ENCODE measurements around the gene FLNB. TPM values are rescaled to one million over a fixed set of nuclear protein-coding genes. Genes with fewer than 3 reads are reported as not detected.

Gene FLNB
- total RNA-seq, 3 donors from 2014 or later (not counting 1 experiment from before 2014, with no cell fraction given), result 24.6 to 30.8 (median 26.6) TPM

DNA sequence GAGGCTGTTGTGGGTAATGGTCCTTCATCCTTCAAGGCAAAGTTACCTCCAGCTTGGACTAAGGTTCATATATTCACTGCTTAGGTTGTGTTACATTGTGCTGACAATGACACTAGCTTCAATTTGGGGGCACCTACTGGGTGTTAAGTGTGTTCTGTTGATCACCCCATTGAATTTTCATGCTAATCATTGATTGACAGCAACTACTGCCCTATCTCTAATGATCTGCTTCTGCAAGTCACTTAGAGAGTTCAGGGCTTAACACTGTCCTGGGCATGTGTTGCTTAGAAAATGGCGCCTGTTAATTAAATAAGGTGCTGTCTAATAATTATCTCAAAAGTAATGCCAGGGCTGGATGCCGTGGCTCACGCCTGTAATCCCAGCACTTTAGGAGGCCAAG, 3.4 kb downstream of the FLNB start:
- Histone ChIP-seq H3K27me3 (ENCODE audit: control insufficient read depth, insufficient read depth, low read length) (no peaks in the 10 kb centered on the region), H3K4me1 (ENCODE audit: control insufficient read depth, insufficient read depth, low read length) (peaks cover 39% of the 10 kb centered on the region), H3K4me3 (ENCODE audit: low read length) (no peak overlapping the region), H3K27ac (ENCODE audit: low read length) (no peak overlapping the region), H3K36me3 (ENCODE audit: control insufficient read depth, insufficient read depth, low read length) (no peaks in the 10 kb centered on the region), H3K9me3 (ENCODE audit: control insufficient read depth, insufficient read depth, low read length) (no peaks in the 10 kb centered on the region)
- intact Hi-C loops (cut with micrococcal nuclease), result no loop called here
- H3K4me1 Mint-ChIP-seq, result peaks cover 24 to 34% of the 10 kb centered on the region in 2 donors
- no peak overlapping the region for H3K27ac Mint-ChIP-seq
- H3K9me3 Mint-ChIP-seq, result no peaks in the 10 kb centered on the region
- DNase-seq (no peak), ATAC-seq (no peak)
- TF ChIP-seq, protein P1, sequence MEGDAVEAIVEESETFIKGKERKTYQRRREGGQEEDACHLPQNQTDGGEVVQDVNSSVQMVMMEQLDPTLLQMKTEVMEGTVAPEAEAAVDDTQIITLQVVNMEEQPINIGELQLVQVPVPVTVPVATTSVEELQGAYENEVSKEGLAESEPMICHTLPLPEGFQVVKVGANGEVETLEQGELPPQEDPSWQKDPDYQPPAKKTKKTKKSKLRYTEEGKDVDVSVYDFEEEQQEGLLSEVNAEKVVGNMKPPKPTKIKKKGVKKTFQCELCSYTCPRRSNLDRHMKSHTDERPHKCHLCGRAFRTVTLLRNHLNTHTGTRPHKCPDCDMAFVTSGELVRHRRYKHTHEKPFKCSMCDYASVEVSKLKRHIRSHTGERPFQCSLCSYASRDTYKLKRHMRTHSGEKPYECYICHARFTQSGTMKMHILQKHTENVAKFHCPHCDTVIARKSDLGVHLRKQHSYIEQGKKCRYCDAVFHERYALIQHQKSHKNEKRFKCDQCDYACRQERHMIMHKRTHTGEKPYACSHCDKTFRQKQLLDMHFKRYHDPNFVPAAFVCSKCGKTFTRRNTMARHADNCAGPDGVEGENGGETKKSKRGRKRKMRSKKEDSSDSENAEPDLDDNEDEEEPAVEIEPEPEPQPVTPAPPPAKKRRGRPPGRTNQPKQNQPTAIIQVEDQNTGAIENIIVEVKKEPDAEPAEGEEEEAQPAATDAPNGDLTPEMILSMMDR (IDR thresholded peaks at IDR 0.05), result no peak
- 76% methylated on average over 3 of the region's 3 CpGs for WGBS (ENCODE audit: insufficient coverage)
- H3K36me3 Mint-ChIP-seq, result no peaks in the 10 kb centered on the region
- H3K4me3 Mint-ChIP-seq, result peak overlapping the region; percentile 49
- no peaks in the 10 kb centered on the region for H3K27me3 Mint-ChIP-seq (ENCODE audit: low read depth in 2 of 2)

DNA sequence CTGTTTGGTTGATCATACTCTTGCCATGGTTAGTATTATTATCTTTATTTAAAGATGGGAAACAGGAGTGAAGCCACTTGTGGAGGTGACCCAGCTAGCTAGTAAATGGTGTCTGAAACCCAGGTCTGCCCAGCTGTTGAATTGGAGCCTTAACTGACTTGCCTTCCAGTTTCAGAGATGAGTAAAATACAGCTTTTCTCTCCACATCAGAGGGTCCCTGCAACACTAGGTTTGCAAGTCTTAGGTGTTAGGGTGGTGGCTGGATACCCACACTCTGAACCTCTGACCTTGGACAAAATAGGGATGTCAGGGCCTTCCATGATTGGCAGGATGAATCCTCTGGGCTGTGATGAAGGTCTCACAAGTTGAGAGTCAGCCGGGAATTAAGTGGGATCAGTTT, 4.1 kb downstream of the FLNB start:
- H3K4me3 Mint-ChIP-seq, result no peak overlapping the region
- WGBS (ENCODE audit: insufficient coverage), result 90% methylated on average over 1 of the region's 1 CpG

DNA sequence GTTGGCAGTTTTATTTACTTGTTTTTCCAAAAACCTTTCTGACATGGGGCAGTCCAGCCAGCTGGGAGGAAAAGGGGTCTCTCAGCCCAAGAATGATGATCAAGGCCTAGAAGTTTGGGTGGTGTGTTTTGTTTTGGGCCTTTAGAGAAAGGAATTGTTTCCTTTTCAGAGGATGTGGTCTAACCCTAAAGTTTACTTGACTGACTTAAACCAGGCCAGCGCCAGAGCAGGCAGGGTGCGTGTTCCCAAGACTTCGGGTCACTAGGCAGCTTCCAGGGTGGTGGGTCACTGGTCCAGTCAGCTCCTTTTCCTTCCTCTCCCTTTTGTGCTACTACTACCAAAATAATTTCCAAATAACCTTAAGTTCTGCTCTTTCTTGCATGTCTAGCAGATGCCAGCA, 4.9 kb downstream of the FLNB start:
- 31% methylated on average over 3 of the region's 3 CpGs for WGBS (ENCODE audit: insufficient coverage)
- TF ChIP-seq, protein P1 (IDR thresholded peaks at IDR 0.05), result no peak
- no peaks in the 10 kb centered on the region for H3K9me3 ChIP-seq (ENCODE audit: control insufficient read depth, insufficient read depth, low read length)
- ATAC-seq, result no peak
- Mint-ChIP-seq H3K27me3 (ENCODE audit: low read depth in 2 of 2) (no peaks in the 10 kb centered on the region), H3K9me3 (no peaks in the 10 kb centered on the region), H3K36me3 (no peaks in the 10 kb centered on the region), H3K4me3 (no peak overlapping the region), H3K4me1 (peaks cover 24 to 29% of the 10 kb centered on the region in 2 donors), H3K27ac (peak overlapping the region; percentile 38 to 66)
- no peaks in the 10 kb centered on the region for H3K27me3 ChIP-seq (ENCODE audit: control insufficient read depth, insufficient read depth, low read length)
- no peak overlapping the region for H3K4me3 ChIP-seq (ENCODE audit: low read length)
- intact Hi-C loops (cut with micrococcal nuclease), result no loop called here
- DNase-seq, result no peak
- H3K36me3 ChIP-seq (ENCODE audit: control insufficient read depth, insufficient read depth, low read length), result no peaks in the 10 kb centered on the region
- peaks cover 36% of the 10 kb centered on the region for H3K4me1 ChIP-seq (ENCODE audit: control insufficient read depth, insufficient read depth, low read length)
- H3K27ac ChIP-seq (ENCODE audit: low read length), result no peak overlapping the region

More for the DNA sequence above, 4.1 kb downstream of the FLNB start:
- Mint-ChIP-seq H3K9me3 (no peaks in the 10 kb centered on the region), H3K36me3 (no peaks in the 10 kb centered on the region), H3K27me3 (ENCODE audit: low read depth in 2 of 2) (no peaks in the 10 kb centered on the region), H3K27ac (peak overlapping the region in 1 of 2 donors; percentile 66), H3K4me1 (peaks cover 24 to 34% of the 10 kb centered on the region in 2 donors)
- Histone ChIP-seq H3K4me3 (ENCODE audit: low read length) (no peak overlapping the region), H3K27me3 (ENCODE audit: control insufficient read depth, insufficient read depth, low read length) (no peaks in the 10 kb centered on the region), H3K36me3 (ENCODE audit: control insufficient read depth, insufficient read depth, low read length) (no peaks in the 10 kb centered on the region), H3K9me3 (ENCODE audit: control insufficient read depth, insufficient read depth, low read length) (no peaks in the 10 kb centered on the region), H3K27ac (ENCODE audit: low read length) (no peak overlapping the region), H3K4me1 (ENCODE audit: control insufficient read depth, insufficient read depth, low read length) (peaks cover 39% of the 10 kb centered on the region)
- no peak for ATAC-seq
- intact Hi-C loops (cut with micrococcal nuclease), result no loop called here
- TF ChIP-seq, protein P1 (IDR thresholded peaks at IDR 0.05), result no peak
- DNase-seq, result no peak

DNA sequence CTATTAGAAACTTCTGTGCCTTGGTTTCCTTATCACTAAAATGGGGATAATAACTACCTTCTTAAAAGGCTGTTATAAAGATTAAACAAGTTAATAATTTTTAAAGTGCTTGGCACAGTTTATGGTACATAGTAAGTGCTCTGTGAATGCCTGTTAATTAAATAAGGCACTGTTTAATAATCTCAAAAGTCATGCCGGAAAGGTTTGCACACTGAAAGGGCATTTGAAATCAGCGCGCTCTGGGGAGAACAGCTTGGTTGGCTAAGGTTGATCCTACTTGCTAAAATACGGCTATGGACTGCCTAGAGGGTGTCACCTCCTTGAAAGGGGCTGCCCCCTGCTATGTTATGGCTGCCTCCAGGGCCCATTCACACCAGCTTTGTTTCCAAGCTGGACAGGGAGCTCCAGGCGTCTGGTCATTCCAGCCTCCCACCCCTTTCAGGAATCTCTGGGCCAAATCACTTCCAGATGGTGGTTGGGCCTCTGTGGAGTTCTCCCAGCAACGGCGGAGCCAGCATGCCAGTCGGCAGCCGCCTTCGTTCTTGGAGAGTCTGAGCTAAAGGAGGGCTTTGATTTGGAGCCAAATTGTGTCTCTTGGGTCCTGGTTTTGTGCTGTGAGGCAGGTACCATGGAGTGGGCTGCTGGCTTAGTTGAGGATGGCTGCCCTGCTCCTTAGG, 5.9 kb downstream of the FLNB start:
- Histone ChIP-seq H3K4me1 (ENCODE audit: control insufficient read depth, insufficient read depth, low read length) (peaks cover 28% of the 10 kb centered on the region), H3K27ac (ENCODE audit: low read length) (no peak overlapping the region), H3K27me3 (ENCODE audit: control insufficient read depth, insufficient read depth, low read length) (no peaks in the 10 kb centered on the region), H3K36me3 (ENCODE audit: control insufficient read depth, insufficient read depth, low read length) (no peaks in the 10 kb centered on the region), H3K9me3 (ENCODE audit: control insufficient read depth, insufficient read depth, low read length) (no peaks in the 10 kb centered on the region), H3K4me3 (ENCODE audit: low read length) (no peak overlapping the region)
- no peak overlapping the region for H3K4me3 Mint-ChIP-seq
- DNase-seq, result no peak
- TF ChIP-seq, protein P1 (IDR thresholded peaks at IDR 0.05), result no peak
- H3K36me3 Mint-ChIP-seq, result no peaks in the 10 kb centered on the region
- 97% methylated on average over 10 of the region's 10 CpGs for WGBS (ENCODE audit: insufficient coverage)
- no peaks in the 10 kb centered on the region for H3K9me3 Mint-ChIP-seq
- H3K4me1 Mint-ChIP-seq, result peaks cover 23 to 28% of the 10 kb centered on the region in 2 donors
- H3K27me3 Mint-ChIP-seq (ENCODE audit: low read depth in 2 of 2), result no peaks in the 10 kb centered on the region
- intact Hi-C loops (cut with micrococcal nuclease), result no loop called here
- ATAC-seq, result no peak
- no peak overlapping the region for H3K27ac Mint-ChIP-seq
